ENCODE data around the gene BARX1.

BARX1 gene

GRCh38 chr9:93902780-93903655 is 52.1 kb downstream of the BARX1 start:
- Histone ChIP-seq H3K4me1 (ENCODE audit: low read length) (no peaks in the 10 kb centered on the region), H3K4me3 (ENCODE audit: low read length) (no peak overlapping the region), H3K36me3 (replicated peaks; ENCODE audit: low read depth, low read length) (no peaks in the 10 kb centered on the region), H3K9ac (ENCODE audit: low read length) (no peak overlapping the region), H3K9me3 (ENCODE audit: insufficient read depth, low read length) (no peaks in the 10 kb centered on the region), H3K79me2 (ENCODE audit: low read length) (no peaks in the 10 kb centered on the region), H4K20me1 (ENCODE audit: insufficient read depth, low read length) (no peaks in the 10 kb centered on the region), H3K27me3 (ENCODE audit: low read depth, low read length) (no peaks in the 10 kb centered on the region; the same call in 1 of the 2 replicates), H3K27ac (ENCODE audit: low read length) (no peak overlapping the region), H2AFZ (ENCODE audit: low read depth, low read length) (no peak overlapping the region), H3K4me2 (ENCODE audit: low read length) (no peak overlapping the region)
- TF ChIP-seq EZH2phosphoT487 (IDR thresholded peaks at IDR 0.05; ENCODE audit: low read depth) (no peak), CTCF (IDR thresholded peaks at IDR 0.05; ENCODE audit: low read depth, low read length) (no peak)

- Histone ChIP-seq H3K4me2 (ENCODE audit: low read length) (no peak overlapping the region), H3K9me3 (ENCODE audit: insufficient read depth, low read length) (no peaks in the 10 kb centered on the region), H3K27ac (ENCODE audit: low read length) (no peak overlapping the region), H3K4me3 (ENCODE audit: low read length) (no peak overlapping the region), H3K36me3 (replicated peaks; ENCODE audit: low read depth, low read length) (no peaks in the 10 kb centered on the region), H2AFZ (ENCODE audit: low read depth, low read length) (no peak overlapping the region), H4K20me1 (ENCODE audit: insufficient read depth, low read length) (no peaks in the 10 kb centered on the region), H3K27me3 (ENCODE audit: low read depth, low read length) (no peaks in the 10 kb centered on the region; the same call in 1 of the 2 replicates), H3K9ac (ENCODE audit: low read length) (no peak overlapping the region), H3K4me1 (ENCODE audit: low read length) (no peaks in the 10 kb centered on the region), H3K79me2 (ENCODE audit: low read length) (no peaks in the 10 kb centered on the region)
- no peak for TF ChIP-seq EZH2phosphoT487 (IDR thresholded peaks at IDR 0.05; ENCODE audit: low read depth)
- no peak for TF ChIP-seq CTCF (IDR thresholded peaks at IDR 0.05; ENCODE audit: low read depth, low read length)
These were observed 52.9 kb downstream of the BARX1 start for GRCh38 chr9:93902051-93902779.

All from OCI-LY3 (cell line).